Stimulated activated CD4-positive, alpha-beta T cell treated with anti-CD3 and anti-CD28 coated beads, Interleukin-1b, Interleukin-23, amount 100 ng/mL, for 48 hours (primary cell): ENCODE data around the gene INPP4B.

ENCODE experiments used
- DNase-seq: peaks from one replicate; pipeline ENCODE4 v3.0.0-alpha.2; 2020

The INPP4B gene

GRCh38 chr4:142443469-142443868 lies 402.6 kb downstream of the INPP4B start:
- DNase-seq, result no peak

GRCh38 chr4:142440093-142440492 lies 406.0 kb downstream of the INPP4B start:
- no peak for DNase-seq

GRCh38 chr4:142435599-142436235 lies 410.4 kb downstream of the INPP4B start:
- no peak for DNase-seq

- no peak for DNase-seq
Observed at GRCh38 chr4:142434519-142435224, 411.4 kb downstream of the INPP4B start.

- DNase-seq, result no peak
Observed at GRCh38 chr4:142428715-142429114, 417.4 kb downstream of the INPP4B start.

GRCh38 chr4:142427456-142427855 lies 418.6 kb downstream of the INPP4B start:
- no peak for DNase-seq

- no peak for DNase-seq
Observed at GRCh38 chr4:142423861-142424260, 422.2 kb downstream of the INPP4B start.

- no peak for DNase-seq
Observed at GRCh38 chr4:142420311-142421095, 425.6 kb downstream of the INPP4B start.

GRCh38 chr4:142419712-142420111 lies 426.4 kb downstream of the INPP4B start:
- DNase-seq, result no peak

- no peak for DNase-seq
Observed at GRCh38 chr4:142418697-142419096, 427.4 kb downstream of the INPP4B start.

GRCh38 chr4:142416711-142417275 lies 429.3 kb downstream of the INPP4B start:
- DNase-seq, result no peak

GRCh38 chr4:142416121-142416520 lies 430.0 kb downstream of the INPP4B start:
- no peak for DNase-seq

GRCh38 chr4:142414366-142414990 lies 431.6 kb downstream of the INPP4B start:
- DNase-seq, result no peak

GRCh38 chr4:142413485-142413884 lies 432.6 kb downstream of the INPP4B start:
- DNase-seq, result no peak

GRCh38 chr4:142411993-142412392 lies 434.1 kb downstream of the INPP4B start:
- DNase-seq, result no peak

GRCh38 chr4:142408003-142408441 lies 438.1 kb downstream of the INPP4B start:
- DNase-seq, result no peak

- DNase-seq, result no peak
Observed at GRCh38 chr4:142407596-142407995, 438.5 kb downstream of the INPP4B start.

GRCh38 chr4:142406917-142407501 lies 439.1 kb downstream of the INPP4B start:
- DNase-seq, result peak; percentile 53

GRCh38 chr4:142406499-142406835 lies 439.6 kb downstream of the INPP4B start:
- no peak for DNase-seq

GRCh38 chr4:142405695-142406498 lies 440.2 kb downstream of the INPP4B start:
- DNase-seq, result no peak

GRCh38 chr4:142405021-142405694 lies 440.9 kb downstream of the INPP4B start:
- DNase-seq, result peak; percentile 71
